DOHH2 (cell line): ENCODE data around the gene SYNE1.

Experiments used
- H3F3A ChIP-seq: fragments of 200-600 bp; sonication (generic), shearing (Covaris generic); 2 replicates; pipeline ENCODE4 v1.6.0; 2016; ENCODE audit warnings: antibody characterized with exemption, mild to moderate bottlenecking; ENCODE audit not compliant: control insufficient read depth, insufficient read depth
- H3K27ac ChIP-seq: fragments of 200-600 bp; sonication (generic); 2 replicates; pipeline ENCODE4 v1.5.1; 2014; ENCODE audit warnings: low read depth, mild to moderate bottlenecking, low read length, moderate library complexity
- H3K27me3 ChIP-seq: fragments of 200-600 bp; sonication (generic); 2 replicates; pipeline ENCODE4 v1.6.1; 2014; ENCODE audit warnings: mild to moderate bottlenecking, low read length, mixed read lengths; ENCODE audit not compliant: control insufficient read depth
- H3K36me3 ChIP-seq: fragments of 200-600 bp; sonication (generic); 2 replicates; pipeline ENCODE4 v1.6.1; 2014; ENCODE audit warnings: mild to moderate bottlenecking, low read length, moderate library complexity, mixed read lengths; ENCODE audit not compliant: control insufficient read depth
- H3K4me1 ChIP-seq: fragments of 200-600 bp; sonication (generic); 2 replicates; pipeline ENCODE4 v1.6.1; 2014; ENCODE audit warnings: mild to moderate bottlenecking, low read length, mixed read lengths; ENCODE audit not compliant: control insufficient read depth
- H3K4me2 ChIP-seq: fragments of 200-600 bp; sonication (generic); 2 replicates; pipeline ENCODE4 v1.6.0; 2014; ENCODE audit warnings: mild to moderate bottlenecking, low read length, moderate library complexity
- H3K4me3 ChIP-seq: fragments of 200-600 bp; sonication (generic); 2 replicates; pipeline ENCODE4 v1.5.1; 2014; ENCODE audit warnings: mild to moderate bottlenecking, low read length, mixed read lengths
- H3K79me2 ChIP-seq: fragments of 200-600 bp; sonication (generic); 2 replicates; pipeline ENCODE4 v1.6.1; 2014; ENCODE audit warnings: mild to moderate bottlenecking, low read length, mixed read lengths; ENCODE audit not compliant: control insufficient read depth
- H3K9me2 ChIP-seq: fragments of 200-600 bp; sonication (generic); replicated peaks from 2 replicates; pipeline ENCODE4 v1.6.1; 2014; ENCODE audit warnings: mild to moderate bottlenecking, low read length, mixed read lengths; ENCODE audit not compliant: control insufficient read depth
- H3K9me3 ChIP-seq: fragments of 200-600 bp; sonication (generic); 2 replicates; pipeline ENCODE4 v1.6.1; 2014; ENCODE audit warnings: antibody characterized with exemption, low read length, mixed read lengths; ENCODE audit not compliant: control insufficient read depth, insufficient read depth
- H4K20me1 ChIP-seq: fragments of 200-600 bp; sonication (generic); 2 replicates; pipeline ENCODE4 v1.6.0; 2014; ENCODE audit warnings: low read depth, mild to moderate bottlenecking, antibody characterized with exemption, low read length, moderate library complexity; ENCODE audit not compliant: control insufficient read depth, insufficient read depth
- EZH2phosphoT487 ChIP-seq: fragments of 200-600 bp; sonication (generic); IDR thresholded peaks from 2 replicates; pipeline ENCODE4 v1.6.1; 2017; ENCODE audit warnings: borderline replicate concordance, mild to moderate bottlenecking, antibody characterized with exemption, low read length, moderate library complexity, mixed read lengths
- TF ChIP-seq, protein P1 (sequence below): fragments of 200-600 bp; sonication (generic); IDR thresholded peaks from one replicate; pipeline ENCODE4 v1.5.1; 2014; ENCODE audit warnings: antibody characterized with exemption, mild to moderate bottlenecking, low read depth, low read length; ENCODE audit not compliant: poor library complexity, severe bottlenecking

Gene SYNE1

DNA sequence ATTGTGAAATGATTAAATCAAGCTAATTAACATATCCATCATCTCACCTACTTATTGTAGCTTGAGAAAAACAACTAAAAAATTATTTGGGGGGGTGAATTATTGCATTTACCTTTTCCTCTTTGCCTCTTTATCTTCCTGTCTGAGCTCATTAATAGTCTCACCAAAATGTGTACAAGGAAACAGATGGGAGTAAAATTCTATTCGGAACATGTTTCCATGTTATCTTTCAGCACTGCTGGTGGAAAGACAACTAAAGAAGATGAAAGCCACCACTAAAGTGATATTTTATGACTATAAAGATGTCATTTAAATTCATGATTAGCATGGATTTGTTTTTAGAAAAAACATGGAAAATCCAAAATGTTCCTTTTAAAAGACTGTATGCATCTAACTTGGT, 102.6 kb downstream of the SYNE1 start:
- H3K4me3 ChIP-seq: no peak overlapping the region
- no peaks in the 10 kb centered on the region for H3K79me2 ChIP-seq
- no peaks in the 10 kb centered on the region for H3K9me2 ChIP-seq
- H3K27ac ChIP-seq: no peak overlapping the region
- H3K9me3 ChIP-seq: no peaks in the 10 kb centered on the region
- H3K4me1 ChIP-seq: no peaks in the 10 kb centered on the region
- TF ChIP-seq, protein P1, sequence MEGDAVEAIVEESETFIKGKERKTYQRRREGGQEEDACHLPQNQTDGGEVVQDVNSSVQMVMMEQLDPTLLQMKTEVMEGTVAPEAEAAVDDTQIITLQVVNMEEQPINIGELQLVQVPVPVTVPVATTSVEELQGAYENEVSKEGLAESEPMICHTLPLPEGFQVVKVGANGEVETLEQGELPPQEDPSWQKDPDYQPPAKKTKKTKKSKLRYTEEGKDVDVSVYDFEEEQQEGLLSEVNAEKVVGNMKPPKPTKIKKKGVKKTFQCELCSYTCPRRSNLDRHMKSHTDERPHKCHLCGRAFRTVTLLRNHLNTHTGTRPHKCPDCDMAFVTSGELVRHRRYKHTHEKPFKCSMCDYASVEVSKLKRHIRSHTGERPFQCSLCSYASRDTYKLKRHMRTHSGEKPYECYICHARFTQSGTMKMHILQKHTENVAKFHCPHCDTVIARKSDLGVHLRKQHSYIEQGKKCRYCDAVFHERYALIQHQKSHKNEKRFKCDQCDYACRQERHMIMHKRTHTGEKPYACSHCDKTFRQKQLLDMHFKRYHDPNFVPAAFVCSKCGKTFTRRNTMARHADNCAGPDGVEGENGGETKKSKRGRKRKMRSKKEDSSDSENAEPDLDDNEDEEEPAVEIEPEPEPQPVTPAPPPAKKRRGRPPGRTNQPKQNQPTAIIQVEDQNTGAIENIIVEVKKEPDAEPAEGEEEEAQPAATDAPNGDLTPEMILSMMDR: no peak
- no peak for TF ChIP-seq EZH2phosphoT487
- H3F3A ChIP-seq: no peaks in the 10 kb centered on the region
- H4K20me1 ChIP-seq: no peaks in the 10 kb centered on the region
- no peaks in the 10 kb centered on the region for H3K36me3 ChIP-seq
- H3K4me2 ChIP-seq: no peak overlapping the region
- no peaks in the 10 kb centered on the region for H3K27me3 ChIP-seq

DNA sequence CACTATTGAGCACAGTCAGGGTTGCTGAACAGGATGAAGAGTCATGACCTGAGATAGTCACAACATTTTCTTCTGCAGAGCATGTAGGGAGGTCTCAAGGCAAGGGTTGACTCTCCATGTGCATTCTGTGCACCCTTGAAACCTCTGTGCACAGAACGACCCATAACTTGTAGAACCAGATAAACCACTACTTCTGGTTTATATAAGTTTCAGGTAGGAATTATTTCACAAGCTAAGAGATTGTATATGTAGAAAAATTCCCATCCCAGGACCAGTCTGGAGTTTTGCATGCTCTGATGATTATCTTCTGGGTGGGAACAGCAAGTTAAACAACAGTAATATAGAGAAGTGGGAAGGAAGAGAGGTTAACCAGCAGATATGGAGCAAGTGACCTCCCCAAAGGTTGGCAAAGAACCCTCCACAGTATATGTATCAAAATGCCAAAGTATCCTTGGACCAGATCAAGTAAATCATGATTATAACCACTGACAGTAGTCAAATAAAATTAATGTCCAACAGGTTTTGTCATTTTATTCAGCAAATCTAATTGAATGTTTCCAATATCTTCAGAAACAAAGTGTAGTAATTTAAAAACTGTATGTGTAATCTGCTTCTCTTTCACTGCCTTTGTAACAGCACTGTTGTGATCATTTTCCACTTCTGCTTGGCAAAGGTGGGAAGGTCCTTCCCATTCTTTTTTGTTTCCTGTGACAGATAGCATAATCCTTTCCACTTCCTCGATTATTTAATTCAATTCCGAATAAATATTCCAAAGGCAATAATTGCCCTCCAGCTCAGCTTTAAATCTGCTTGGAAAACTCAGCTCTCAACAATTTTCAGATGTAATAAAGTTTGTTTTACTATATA, 104.4 kb downstream of the SYNE1 start:
- Histone ChIP-seq H3F3A (no peaks in the 10 kb centered on the region), H3K27ac (no peak overlapping the region), H3K4me2 (no peak overlapping the region), H3K9me3 (no peaks in the 10 kb centered on the region), H3K79me2 (no peaks in the 10 kb centered on the region), H3K27me3 (no peaks in the 10 kb centered on the region), H3K4me3 (no peak overlapping the region), H3K36me3 (no peaks in the 10 kb centered on the region), H4K20me1 (no peaks in the 10 kb centered on the region), H3K4me1 (no peaks in the 10 kb centered on the region), H3K9me2 (no peaks in the 10 kb centered on the region)
- no peak for TF ChIP-seq EZH2phosphoT487
- TF ChIP-seq, protein P1: no peak

DNA sequence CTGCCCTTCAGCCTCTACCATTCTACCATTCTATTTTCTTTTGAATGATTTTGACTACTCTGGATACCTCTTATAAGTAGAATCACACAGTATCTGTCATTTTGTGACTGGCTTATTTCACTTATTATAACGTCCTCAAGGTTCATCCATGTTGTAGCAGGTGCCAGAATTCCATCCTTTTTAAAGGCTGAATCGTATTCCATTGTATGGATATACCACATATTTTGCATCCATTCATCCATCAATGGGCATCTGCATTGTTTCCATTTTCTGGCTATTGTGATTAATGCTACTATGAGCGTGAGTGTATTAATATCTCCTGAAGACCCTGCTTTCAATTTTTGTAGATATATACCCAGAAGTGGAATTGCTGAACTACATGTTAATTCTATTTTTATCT, 105.5 kb downstream of the SYNE1 start:
- H3F3A ChIP-seq: no peaks in the 10 kb centered on the region
- H3K36me3 ChIP-seq: no peaks in the 10 kb centered on the region
- H3K4me1 ChIP-seq: no peaks in the 10 kb centered on the region
- no peaks in the 10 kb centered on the region for H3K9me3 ChIP-seq
- no peaks in the 10 kb centered on the region for H3K9me2 ChIP-seq
- no peak overlapping the region for H3K4me3 ChIP-seq
- TF ChIP-seq EZH2phosphoT487: no peak
- TF ChIP-seq, protein P1: no peak
- no peak overlapping the region for H3K4me2 ChIP-seq
- no peak overlapping the region for H3K27ac ChIP-seq
- H3K27me3 ChIP-seq: no peaks in the 10 kb centered on the region
- no peaks in the 10 kb centered on the region for H3K79me2 ChIP-seq
- H4K20me1 ChIP-seq: no peaks in the 10 kb centered on the region
